ENCODE data around the gene DMD. TPM values are rescaled to one million over a fixed set of nuclear protein-coding genes. Genes with fewer than 3 reads are reported as not detected.

The DMD gene
- total and polyA plus RNA-seq, 2 of the 8 experiments (the other 6 are each of a cell fraction or from before 2014, with no cell fraction given): 4.8 to 7.4 TPM

- Histone ChIP-seq H3K4me3 (ENCODE audit: extremely low read depth in 1 of 4, insufficient read depth in 2 of 4, low read depth in 3 of 4, low read length in 4 of 4) (no peak overlapping the region), H2AFZ (ENCODE audit: low read length) (no peak overlapping the region), H2BK15ac (ENCODE audit: low read length) (no peak overlapping the region), H3K4ac (replicated peaks; ENCODE audit: insufficient read length, low read depth, low read length) (no peak overlapping the region), H3K79me1 (ENCODE audit: low read depth, low read length) (no peaks in the 10 kb centered on the region), H3K23ac (ENCODE audit: insufficient read length) (no peak overlapping the region), H2BK120ac (replicated peaks; ENCODE audit: low read depth, low read length) (no peak overlapping the region), H4K20me1 (replicated peaks in 1 of 2; ENCODE audit: control insufficient read depth in 1 of 2, insufficient read depth in 2 of 2, low read length in 2 of 2) (no peaks in the 10 kb centered on the region), H3K14ac (ENCODE audit: insufficient read length) (no peak overlapping the region), H2BK5ac (ENCODE audit: low read depth, low read length) (no peak overlapping the region), H3K27me3 (replicated peaks in 1 of 4; ENCODE audit: control insufficient read depth in 3 of 4, extremely low read depth in 1 of 4, insufficient read depth in 3 of 4, low read length in 3 of 4) (no peaks in the 10 kb centered on the region), H3K27ac (ENCODE audit: low read depth, low read length) (no peak overlapping the region), H2BK12ac (ENCODE audit: low read depth, low read length) (no peak overlapping the region), H3K23me2 (ENCODE audit: low read depth, low read length) (no peaks in the 10 kb centered on the region), H4K91ac (replicated peaks; ENCODE audit: insufficient read length, low read length) (no peak overlapping the region), H2BK20ac (ENCODE audit: low read length) (no peak overlapping the region), H3K4me1 (replicated peaks in 1 of 4; ENCODE audit: control insufficient read depth in 3 of 4, insufficient read depth in 4 of 4, low read length in 3 of 4) (no peaks in the 10 kb centered on the region), H3K36me3 (ENCODE audit: control insufficient read depth in 2 of 4, insufficient read depth in 4 of 4, low read length in 3 of 4) (no peaks in the 10 kb centered on the region), H3K9ac (replicated peaks in 1 of 4; ENCODE audit: extremely low read depth in 1 of 4, low read depth in 3 of 4, low read length in 3 of 4) (no peak overlapping the region), H4K5ac (ENCODE audit: insufficient read length, low read depth, low read length) (no peak overlapping the region), H4K8ac (ENCODE audit: extremely low read depth, insufficient read depth, low read length) (no peak overlapping the region), H3K56ac (replicated peaks; ENCODE audit: insufficient read length, low read depth, low read length) (no peak overlapping the region), H3K79me2 (ENCODE audit: control insufficient read depth in 1 of 2, insufficient read depth in 2 of 2, low read length in 2 of 2) (no peaks in the 10 kb centered on the region), H3K4me2 (ENCODE audit: insufficient read depth in 1 of 2, low read depth in 2 of 2, low read length in 2 of 2) (no peak overlapping the region), H2AK5ac (ENCODE audit: low read depth, low read length) (no peak overlapping the region), H3K9me3 (ENCODE audit: insufficient read depth in 2 of 2, low read depth in 1 of 2, low read length in 1 of 2) (no peaks in the 10 kb centered on the region), H3K18ac (ENCODE audit: extremely low read depth, low read length) (no peak overlapping the region)
- DNase-seq (ENCODE audit: low read depth in 1 of 2, low spot score in 2 of 2) (no peak), FAIRE-seq (no peak)
- ChIA-PET CTCF (ENCODE audit: partially characterized antibody) (no interaction called here), POLR2A (ENCODE audit: partially characterized antibody) (no interaction called here)
- WGBS, 2 experiments (ENCODE audit: extremely low coverage in 1 of 2, insufficient coverage in 1 of 2, insufficient read length in 1 of 2, insufficient replicate concordance in 2 of 2, low coverage in 1 of 2, low lambda C conversion rate in 2 of 2, missing lambda C conversion rate in 1 of 2): 94% methylated on average over 2 of the region's 2 CpGs; no CpG with 5 or more reads in 1 of the 2 experiments
- TF ChIP-seq YY1 (IDR thresholded peaks at IDR 0.05; ENCODE audit: low read depth, low read length) (no peak), TEAD4 (IDR thresholded peaks at IDR 0.05; ENCODE audit: low read depth, low read length) (no peak), GTF2F1 (IDR thresholded peaks at IDR 0.05; ENCODE audit: borderline replicate concordance, low read depth, low read length) (no peak), SIN3A (conservative IDR thresholded peaks at IDR 0.05 in 1 of 2, IDR thresholded peaks at IDR 0.05 in 1 of 2; ENCODE audit: low read depth in 1 of 2, low read length in 2 of 2) (no peak), EP300 (IDR thresholded peaks at IDR 0.05; ENCODE audit: borderline replicate concordance in 1 of 2, low read depth in 2 of 2, low read length in 2 of 2) (no peak), ATF3 (IDR thresholded peaks at IDR 0.05; ENCODE audit: insufficient read depth, low read depth, low read length) (no peak), SIX5 (IDR thresholded peaks at IDR 0.05; ENCODE audit: low read depth, low read length) (no peak), CBX8 (IDR thresholded peaks at IDR 0.05; ENCODE audit: borderline replicate concordance, low read depth, low read length) (no peak), BRCA1 (IDR thresholded peaks at IDR 0.05; ENCODE audit: low read depth, low read length) (no peak), SP1 (IDR thresholded peaks at IDR 0.05; ENCODE audit: low read depth, low read length) (no peak), CREB1 (IDR thresholded peaks at IDR 0.05) (no peak), JUN (IDR thresholded peaks at IDR 0.05; ENCODE audit: low read depth, low read length) (no peak), KDM1A (IDR thresholded peaks at IDR 0.05; ENCODE audit: borderline replicate concordance, low read length) (no peak), PHF8 (conservative IDR thresholded peaks at IDR 0.05; ENCODE audit: low read depth, low read length) (no peak)
- TF ChIP-seq, protein P1, sequence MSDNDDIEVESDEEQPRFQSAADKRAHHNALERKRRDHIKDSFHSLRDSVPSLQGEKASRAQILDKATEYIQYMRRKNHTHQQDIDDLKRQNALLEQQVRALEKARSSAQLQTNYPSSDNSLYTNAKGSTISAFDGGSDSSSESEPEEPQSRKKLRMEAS (IDR thresholded peaks at IDR 0.05): no peak
Observed at GRCh38 chrX:31337332-31337731, 1874.0 kb downstream of the DMD start.

Measured in H1 (cell line).